HCT116 (cell line): ENCODE results near the gene PLCH2. TPM values are rescaled to one million over a fixed set of nuclear protein-coding genes. Genes with fewer than 3 reads are reported as not detected.

ENCODE experiments used
- ATAC-seq: fragments of 200-7000 bp; cut with Tn5 transposase; 2 replicates; pipeline ENCODE4 v1.9.1; 2020; ENCODE audit warnings: mild to moderate bottlenecking, moderate library complexity
- BruUV-seq: library from RNA; stranded (reverse); fragments of 400-500 nt; replicated peaks from 2 replicates; lab custom pipeline; 2021; lab: Mats Ljungman, UMichigan
- CTCF ChIA-PET: fragments of 300-600 bp; sonication (Branson Sonifier 250); formaldehyde crosslinking; loops from one replicate; lab custom pipeline; 2021; ENCODE audit warnings: antibody characterized with exemption; lab: Charles Lee
- POLR2A ChIA-PET: fragments of 300-600, 350-600 bp; sonication (Branson Sonifier 250); formaldehyde crosslinking; loops from one replicate; lab custom pipeline; 2021; ENCODE audit warnings: antibody characterized with exemption; lab: Charles Lee
- RAD21 ChIA-PET, 2 experiments: fragments of 300-600 bp; sonication (Branson Sonifier 250); formaldehyde crosslinking; loops; one replicate each; lab custom pipeline; 2023; ENCODE audit warnings: low total read pairs in 2 of 2; ENCODE audit not compliant: uncharacterized antibody in 2 of 2, unreplicated experiment in 2 of 2, low non-redundant PET in 1 of 2; lab: Charles Lee
- DNase-seq: peaks from one replicate; pipeline ENCODE4 v3.0.0-alpha.2; 2010; ENCODE audit warnings: low read depth, low spot score
- H2AFZ ChIP-seq: fragments of 200-600 bp; shearing (Covaris generic), sonication (generic); 2 replicates; pipeline ENCODE4 v1.6.1; 2017; ENCODE audit warnings: low read depth, mixed run types, mixed read lengths, antibody characterized with exemption, low read length; ENCODE audit not compliant: poor library complexity, severe bottlenecking
- H3K27ac ChIP-seq: 2 replicates; pipeline ENCODE4 v1.5.1; 2012; ENCODE audit warnings: low read depth, low read length
- H3K27me3 ChIP-seq: fragments of 200-600 bp; sonication (generic); 2 replicates; pipeline ENCODE4 v1.6.1; 2016; ENCODE audit warnings: mixed run types, low read length, mixed read lengths; ENCODE audit not compliant: insufficient read depth
- H3K36me3 ChIP-seq, 2 experiments: fragments of 200-500 bp in 1 of 2; fragments of 200-600 bp in 1 of 2; sonication (Bioruptor generic) in 1 of 2; sonication (generic) in 1 of 2; 2 replicates each; pipeline versions ENCODE4 v1.5.1 to v1.6.1; 2014 to 2016; ENCODE audit warnings: low read length in 2 of 2, inconsistent platforms in 1 of 2, mixed read lengths in 1 of 2, mixed run types in 1 of 2; ENCODE audit not compliant: insufficient read depth in 2 of 2, control insufficient read depth in 1 of 2
- H3K4me1 ChIP-seq, 2 experiments: fragments of 200-600 bp in 1 of 2; sonication (generic) in 1 of 2; 2 replicates each; pipeline versions ENCODE4 v1.5.1 to v1.6.1; 2012 to 2017; ENCODE audit warnings: low read length in 2 of 2, inconsistent platforms in 1 of 2, mild to moderate bottlenecking in 1 of 2, mixed read lengths in 1 of 2, mixed run types in 1 of 2, moderate library complexity in 1 of 2; ENCODE audit not compliant: insufficient read depth in 2 of 2, control insufficient read depth in 1 of 2
- H3K4me2 ChIP-seq: fragments of 200-600 bp; sonication (generic); 2 replicates; pipeline ENCODE4 v1.6.1; 2017; ENCODE audit warnings: mixed run types, low read length, mixed read lengths
- H3K4me3 ChIP-seq, 2 experiments: fragments of 200-600 bp in 1 of 2; sonication (generic) in 1 of 2; replicated peaks in 1 of 2; 2 replicates each; pipeline ENCODE4 v1.5.1; 2011 to 2016; ENCODE audit warnings: low read length in 2 of 2, control low read depth in 1 of 2, low read depth in 1 of 2, mild to moderate bottlenecking in 1 of 2, mixed read lengths in 1 of 2, mixed run types in 1 of 2
- H3K79me2 ChIP-seq: fragments of 200-600 bp; sonication (generic); 2 replicates; pipeline ENCODE4 v1.6.1; 2017; ENCODE audit warnings: mild to moderate bottlenecking, mixed run types, low read length, moderate library complexity, mixed read lengths; ENCODE audit not compliant: insufficient read depth
- H3K9ac ChIP-seq: fragments of 200-600 bp; sonication (generic); 2 replicates; pipeline ENCODE4 v1.6.1; 2016; ENCODE audit warnings: low read length, mixed read lengths
- H3K9me2 ChIP-seq: fragments of 200-600 bp; sonication (generic), shearing (Covaris generic); 2 replicates; pipeline ENCODE4 v1.6.1; 2017; ENCODE audit warnings: mixed run types, mild to moderate bottlenecking, moderate library complexity; ENCODE audit not compliant: insufficient read depth
- H3K9me3 ChIP-seq, 2 experiments: fragments of 200-500 bp in 1 of 2; fragments of 200-600 bp in 1 of 2; sonication (Bioruptor generic) in 1 of 2; sonication (generic) in 1 of 2; 2 replicates each; pipeline ENCODE4 v1.6.1; 2014 to 2017; ENCODE audit warnings: low read length in 2 of 2, mixed read lengths in 2 of 2, inconsistent platforms in 1 of 2, low read depth in 1 of 2, mild to moderate bottlenecking in 1 of 2, mixed run types in 1 of 2, moderate library complexity in 1 of 2; ENCODE audit not compliant: control insufficient read depth in 1 of 2, insufficient read depth in 1 of 2
- H4K20me1 ChIP-seq: fragments of 200-600 bp; sonication (generic), shearing (Covaris generic); 2 replicates; pipeline ENCODE4 v1.6.1; 2017; ENCODE audit warnings: mixed run types, mild to moderate bottlenecking, moderate library complexity; ENCODE audit not compliant: insufficient read depth
- ATF3 ChIP-seq: IDR thresholded peaks from 2 replicates; pipeline ENCODE4 v1.6.1; 2012
- CEBPB ChIP-seq: IDR thresholded peaks from 2 replicates; pipeline ENCODE4 v1.6.1; 2012; ENCODE audit warnings: low read depth
- CTCF ChIP-seq, 3 experiments: fragments of 200-600 bp in 1 of 3; sonication (generic) in 1 of 3; IDR thresholded peaks in 2 of 3; conservative IDR thresholded peaks in 1 of 3; 2 replicates each; pipeline ENCODE4 v1.5.1; 2012 to 2017; ENCODE audit warnings: low read depth in 2 of 3, low read length in 2 of 3, antibody characterized with exemption in 1 of 3, borderline replicate concordance in 1 of 3, control low read depth in 1 of 3, mild to moderate bottlenecking in 1 of 3, mixed read lengths in 1 of 3, mixed run types in 1 of 3, moderate library complexity in 1 of 3; ENCODE audit not compliant: insufficient read depth in 1 of 3
- JUND ChIP-seq: IDR thresholded peaks from 2 replicates; pipeline ENCODE4 v1.6.1; 2012
- POLR2A ChIP-seq: IDR thresholded peaks from 2 replicates; pipeline ENCODE4 v1.7.0; 2011; ENCODE audit warnings: borderline replicate concordance; ENCODE audit not compliant: insufficient read depth, insufficient read length; ENCODE audit errors: extremely low read depth
- POLR2AphosphoS5 ChIP-seq: IDR thresholded peaks from 2 replicates; pipeline ENCODE4 v1.6.1; 2011; ENCODE audit warnings: mild to moderate bottlenecking, low read depth, low read length, moderate library complexity
- RAD21 ChIP-seq: IDR thresholded peaks from 2 replicates; pipeline ENCODE4 v1.6.1; 2012; ENCODE audit warnings: low read depth, mild to moderate bottlenecking
- SIN3A ChIP-seq: IDR thresholded peaks from 2 replicates; pipeline ENCODE4 v1.6.1; 2012; ENCODE audit warnings: low read depth
- SRF ChIP-seq: IDR thresholded peaks from 2 replicates; pipeline ENCODE4 v1.6.1; 2012; ENCODE audit warnings: low read depth
- YY1 ChIP-seq: IDR thresholded peaks from 2 replicates; pipeline ENCODE4 v1.6.1; 2011; ENCODE audit warnings: low read length, low read depth, moderate library complexity, mild to moderate bottlenecking; ENCODE audit not compliant: insufficient replicate concordance; ENCODE audit errors: extremely low read depth
- ZNF274 ChIP-seq: fragments of 200-500 bp; sonication (Bioruptor generic); IDR thresholded peaks from 2 replicates; pipeline ENCODE4 v1.6.1; 2014; ENCODE audit warnings: mild to moderate bottlenecking, low read depth, low read length, inconsistent platforms
- intact Hi-C: fragments of 100-400 bp; cut with micrococcal nuclease; formaldehyde crosslinking; loops from 2 replicates; pipeline ENCODE4 v1.10.0; 2022
- total RNA-seq: library from RNA; stranded (reverse); gene quantifications from one replicate; pipeline ENCODE4 v1.2.1, GENCODE V29; 2021; ENCODE audit not compliant: unreplicated experiment

The PLCH2 gene
- total RNA-seq, 1 experiment from 2014 or later, result 2.0 TPM

- no peaks in the 10 kb centered on the region for H3K27me3 ChIP-seq
- no peak overlapping the region for H3K27ac ChIP-seq
- H3K4me2 ChIP-seq, result no peak overlapping the region
- TF ChIP-seq ATF3 (no peak), CEBPB (no peak), ZNF274 (no peak), RAD21 (no peak), POLR2AphosphoS5 (no peak), CTCF (IDR thresholded peaks at IDR 0.05 in 2 of 3, conservative IDR thresholded peaks at IDR 0.05 in 1 of 3; ENCODE audit: borderline replicate concordance in 1 of 3, insufficient read depth in 1 of 3, low read depth in 2 of 3, low read length in 2 of 3) (no peak)
- RAD21 ChIA-PET, result no interaction called here
- no peak overlapping the region for H3K4me3 ChIP-seq
- no peaks in the 10 kb centered on the region for H3K9me3 ChIP-seq
- POLR2A ChIA-PET, result no interaction called here
- CTCF ChIA-PET, result no interaction called here
- no peaks in the 10 kb centered on the region for H3K4me1 ChIP-seq
- H3K79me2 ChIP-seq, result no peaks in the 10 kb centered on the region
- BruUV-seq, result no TSS peak
- H2AFZ ChIP-seq, result no peak overlapping the region
- intact Hi-C loops, result no loop called here
- no peaks in the 10 kb centered on the region for H3K9me2 ChIP-seq
- ATAC-seq, result no peak
- no peaks in the 10 kb centered on the region for H4K20me1 ChIP-seq
- no peak overlapping the region for H3K9ac ChIP-seq
- no peak for DNase-seq
- peaks cover 6 to 7% of the 10 kb centered on the region in 2 experiments; a peak in 3 of 4 replicates for H3K36me3 ChIP-seq
Observed at GRCh38 chr1:2508180-2508579, 32.1 kb downstream of the PLCH2 start.

GRCh38 chr1:2508751-2509150 is 32.7 kb downstream of the PLCH2 start:
- no peak for TF ChIP-seq SRF
- no peak for TF ChIP-seq ZNF274
- no peak for TF ChIP-seq CEBPB
- no peak for TF ChIP-seq POLR2AphosphoS5
- no peak for TF ChIP-seq YY1
- TF ChIP-seq SIN3A, result no peak
- no peak for TF ChIP-seq JUND
- TF ChIP-seq POLR2A, result no peak
- Histone ChIP-seq H3K27me3 (no peaks in the 10 kb centered on the region), H3K27ac (no peak overlapping the region), H3K9ac (no peak overlapping the region), H3K4me3 (no peak overlapping the region), H4K20me1 (no peaks in the 10 kb centered on the region), H3K4me2 (no peak overlapping the region), H3K36me3 (peaks cover 6 to 7% of the 10 kb centered on the region in 2 experiments; a peak in 3 of 4 replicates), H2AFZ (no peak overlapping the region), H3K4me1 (no peaks in the 10 kb centered on the region), H3K79me2 (no peaks in the 10 kb centered on the region), H3K9me2 (no peaks in the 10 kb centered on the region), H3K9me3 (no peaks in the 10 kb centered on the region)
- no peak for ATAC-seq
- DNase-seq, result no peak
- POLR2A ChIA-PET, result no interaction called here
- BruUV-seq, result no TSS peak
- intact Hi-C loops, result no loop called here
- CTCF ChIA-PET, result no interaction called here
- RAD21 ChIA-PET, result no interaction called here
